GM21423 (cell line): ENCODE data around the gene GLUD2.
"Not testable (repeated sequence)": the region's sequence is repeated elsewhere in the genome, so short reads cannot be mapped to it uniquely, and the experiment has no call there.

Experiments
- ATAC-seq: cut with Tn5 transposase; IDR thresholded peaks from one replicate; pipeline ENCODE4 v1.9.1; 2021; ENCODE audit warnings: mild to moderate bottlenecking, moderate library complexity; ENCODE audit not compliant: unreplicated experiment

The GLUD2 gene

GRCh38 chrX:121047441-121048419 lies at the start of gene GLUD2:
TSS of gene GLUD2 (plus strand) at chrX:121047610. CDS start at chrX:121047685, 75 bp downstream.
- not testable (repeated sequence) for ATAC-seq

GRCh38 chrX:120999413-120999812 lies 48.0 kb upstream of the GLUD2 start:
- ATAC-seq, result no peak

DNA sequence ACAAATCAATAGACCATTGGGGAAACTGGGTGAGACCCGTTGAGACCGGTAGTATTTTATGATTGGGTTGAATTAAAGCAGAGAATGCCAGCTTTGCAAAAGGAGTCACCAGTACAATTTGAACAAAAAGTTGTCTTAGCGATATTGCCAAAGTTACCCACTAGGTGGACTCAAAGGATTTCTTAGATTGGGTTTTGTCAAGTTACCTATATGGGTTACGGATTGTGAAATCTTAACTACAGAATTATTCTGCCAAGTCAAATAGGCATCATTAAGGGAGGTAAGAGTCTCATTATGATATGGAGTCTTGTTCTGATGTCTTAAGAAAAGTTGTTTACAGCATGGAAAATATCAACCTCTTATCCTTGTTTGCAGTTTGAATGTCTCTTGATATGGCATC lies 46.8 kb upstream of the GLUD2 start:
- ATAC-seq, result no peak

DNA sequence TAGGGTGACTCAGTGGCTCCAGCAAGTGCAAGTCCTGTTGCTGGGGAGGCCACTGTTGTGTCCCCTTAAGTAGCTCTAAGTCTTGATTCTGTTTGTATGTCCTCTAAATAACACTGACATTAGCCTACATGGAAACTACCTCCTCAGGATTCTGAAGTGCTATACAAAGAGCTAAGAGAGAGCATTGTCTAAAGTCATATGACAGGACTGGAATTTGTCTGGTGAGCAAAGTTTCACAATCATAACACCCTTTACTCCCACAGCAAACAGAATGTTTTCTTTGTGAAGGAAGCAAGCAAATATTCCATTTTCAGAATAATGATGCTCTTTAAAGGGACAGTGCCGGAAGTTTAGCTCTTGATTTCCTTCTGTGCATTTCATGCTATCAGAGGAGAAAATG lies 38.5 kb upstream of the GLUD2 start:
- no peak for ATAC-seq

GRCh38 chrX:121009764-121010163 lies 37.6 kb upstream of the GLUD2 start:
- ATAC-seq, result no peak

DNA sequence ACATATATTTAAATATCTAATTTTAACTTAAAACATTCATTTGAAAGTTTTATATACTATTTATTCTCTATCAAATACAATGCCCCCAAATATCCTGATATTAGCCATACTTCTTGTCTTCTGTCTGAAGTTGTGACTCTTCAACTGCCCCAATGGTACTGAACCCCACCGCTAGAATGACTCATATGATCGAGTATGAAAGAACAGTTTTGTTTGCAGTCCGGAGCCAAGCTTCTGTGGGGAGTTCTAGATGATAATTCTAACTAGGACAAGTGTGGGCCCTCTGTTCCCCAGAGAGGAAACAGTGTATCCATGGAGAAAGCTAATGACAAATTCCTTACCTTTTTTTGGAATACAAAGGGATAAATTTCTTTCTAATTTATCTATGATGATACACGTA lies 37.2 kb upstream of the GLUD2 start:
- no peak for ATAC-seq

DNA sequence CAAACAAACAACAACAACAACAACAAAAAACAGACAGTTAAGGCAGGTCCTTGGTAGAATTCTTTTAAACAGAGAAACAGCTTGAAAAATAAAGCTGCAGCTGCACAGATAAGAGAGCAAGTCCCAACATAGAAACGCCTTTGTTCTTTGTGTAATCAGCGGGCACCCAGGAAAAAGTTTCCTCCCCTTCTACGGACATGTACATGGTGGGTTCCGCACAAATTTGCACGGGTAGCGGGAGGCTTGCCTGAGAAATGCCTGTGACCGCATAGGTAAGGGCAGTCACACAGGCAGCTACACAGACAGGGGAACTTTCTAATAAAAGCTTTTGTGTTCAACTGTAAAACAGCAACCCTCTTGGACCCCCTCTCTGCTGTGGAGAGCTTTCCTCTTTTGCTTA lies 36.2 kb upstream of the GLUD2 start:
- no peak for ATAC-seq

DNA sequence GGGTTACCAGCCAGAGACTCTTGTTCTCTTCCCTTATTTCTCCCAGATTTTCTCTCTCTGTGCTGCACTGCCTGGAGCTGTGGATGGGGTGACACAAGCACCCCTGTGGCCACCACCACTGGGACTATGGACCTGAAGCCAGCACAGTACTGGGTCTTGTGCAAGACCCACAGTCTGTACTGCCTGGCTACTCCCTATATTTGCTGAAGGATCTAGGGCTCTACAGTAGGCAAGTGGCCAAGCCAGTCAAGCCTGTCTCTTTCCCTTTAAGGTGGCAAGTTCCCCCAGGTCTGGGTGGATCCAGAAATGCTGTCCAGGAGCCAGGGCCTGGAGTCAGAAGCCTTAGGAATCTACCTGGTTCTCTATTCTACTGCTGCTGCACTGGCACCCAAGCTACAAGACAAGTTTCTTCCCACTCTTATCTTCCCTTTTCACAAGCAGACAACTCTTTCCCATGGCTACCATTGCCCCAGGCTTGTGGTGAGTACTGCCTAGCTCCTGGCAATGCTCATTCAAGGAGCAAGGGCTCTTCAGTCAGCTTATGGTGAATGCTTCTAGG lies 33.4 kb upstream of the GLUD2 start:
- ATAC-seq, result no peak

- no peak for ATAC-seq
Measured at GRCh38 chrX:121014826-121015225, 32.6 kb upstream of the GLUD2 start.

- ATAC-seq, result no peak
Measured at GRCh38 chrX:121028419-121028818, 19.0 kb upstream of the GLUD2 start.

DNA sequence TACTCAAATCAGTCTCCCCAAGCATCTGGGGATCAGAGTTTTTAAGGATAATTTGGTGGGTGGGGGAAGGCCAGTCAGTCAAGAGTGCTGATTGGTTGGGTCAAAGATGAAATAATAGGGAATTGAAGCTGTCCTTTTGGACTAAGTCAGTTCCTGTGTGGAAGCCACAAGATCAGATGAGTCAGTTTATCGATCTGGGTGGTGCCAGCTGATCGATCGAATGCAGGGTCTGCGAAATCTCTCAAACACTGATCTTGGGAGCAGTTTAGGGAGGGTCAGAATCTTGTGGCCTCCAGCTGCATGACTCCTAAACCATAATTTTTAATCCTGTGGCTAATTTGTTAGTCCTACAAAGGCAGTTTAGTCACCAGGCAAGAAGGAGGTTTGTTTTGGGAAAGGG lies 17.3 kb upstream of the GLUD2 start:
- no peak for ATAC-seq

DNA sequence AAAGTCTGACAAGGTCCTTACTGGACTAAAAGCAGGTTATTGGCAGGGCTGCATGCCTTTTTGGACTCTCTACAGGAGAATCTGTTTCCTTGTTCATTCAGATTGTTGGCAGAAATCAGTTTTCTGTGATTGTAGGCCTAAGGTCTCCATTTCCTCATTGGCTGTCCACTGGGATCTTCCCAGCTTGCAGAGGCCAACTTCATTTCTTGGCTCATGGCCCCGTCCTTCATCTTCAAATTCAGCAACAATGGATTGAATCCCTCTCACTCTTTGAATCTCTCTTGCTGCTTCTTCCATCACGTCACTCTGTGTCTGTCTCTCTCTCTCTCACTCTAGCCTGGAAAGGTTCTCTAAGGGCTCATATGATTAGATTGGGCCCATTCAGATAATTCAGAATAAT lies 14.9 kb upstream of the GLUD2 start:
- ATAC-seq, result no peak

DNA sequence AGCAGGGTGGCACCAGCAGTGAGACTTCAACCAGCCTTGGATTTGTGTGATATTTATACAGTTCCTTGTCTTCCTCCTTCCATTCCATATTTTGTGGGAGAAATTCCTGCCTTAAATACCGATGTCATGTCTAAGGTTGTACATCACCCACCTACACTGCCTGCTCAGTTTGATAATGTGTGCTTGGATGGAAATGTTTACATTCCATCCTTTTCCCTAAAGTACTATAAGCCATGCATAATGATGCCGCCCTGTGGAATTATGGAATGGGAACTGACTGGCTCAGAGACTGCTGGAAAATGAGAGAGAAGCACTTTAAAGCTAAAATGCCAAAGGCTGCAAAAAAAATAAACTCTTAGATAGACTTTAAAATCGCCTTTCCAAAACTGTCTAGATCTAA lies 11.3 kb upstream of the GLUD2 start:
- ATAC-seq, result no peak

- no peak for ATAC-seq
Measured at GRCh38 chrX:121036951-121037350, 10.5 kb upstream of the GLUD2 start.

DNA sequence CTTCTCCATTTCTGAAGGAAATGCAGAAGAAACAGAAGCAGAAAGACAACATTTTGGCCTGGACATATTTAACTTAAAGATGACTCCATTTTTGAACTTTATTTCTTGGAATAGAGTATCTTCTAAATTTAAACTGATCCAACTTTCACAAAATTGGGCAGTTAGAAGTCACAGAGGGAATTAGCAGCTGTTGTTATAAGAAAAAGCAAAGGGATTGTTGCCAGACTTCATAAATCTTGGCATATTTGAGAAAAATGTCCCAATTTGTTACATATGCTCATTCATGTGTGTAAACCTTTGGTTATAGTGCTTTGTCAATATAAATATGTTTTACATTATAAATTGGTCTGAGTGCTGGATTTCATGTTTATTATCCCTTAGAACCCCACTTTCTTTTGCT lies 3.4 kb downstream of the GLUD2 start:
- no peak for ATAC-seq

DNA sequence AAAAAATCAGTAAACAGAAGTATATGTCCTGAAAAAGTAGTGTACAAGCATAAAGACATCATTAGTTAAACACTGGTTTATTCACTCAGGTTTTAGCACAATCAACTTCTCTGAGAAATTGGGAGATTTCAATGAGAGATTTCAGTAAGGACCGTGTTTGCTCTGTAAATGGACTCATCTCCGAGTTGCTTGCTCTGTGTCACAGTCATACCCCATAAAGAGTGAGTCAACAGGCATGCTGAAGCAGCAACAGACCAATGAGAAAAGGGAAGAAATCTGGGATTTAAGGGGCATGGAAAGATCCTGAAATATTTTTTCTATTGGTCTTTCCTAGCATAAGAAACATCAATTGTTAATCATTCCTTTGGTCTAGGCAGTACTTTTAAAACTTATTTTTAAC lies 4.7 kb downstream of the GLUD2 start:
- no peak for ATAC-seq

DNA sequence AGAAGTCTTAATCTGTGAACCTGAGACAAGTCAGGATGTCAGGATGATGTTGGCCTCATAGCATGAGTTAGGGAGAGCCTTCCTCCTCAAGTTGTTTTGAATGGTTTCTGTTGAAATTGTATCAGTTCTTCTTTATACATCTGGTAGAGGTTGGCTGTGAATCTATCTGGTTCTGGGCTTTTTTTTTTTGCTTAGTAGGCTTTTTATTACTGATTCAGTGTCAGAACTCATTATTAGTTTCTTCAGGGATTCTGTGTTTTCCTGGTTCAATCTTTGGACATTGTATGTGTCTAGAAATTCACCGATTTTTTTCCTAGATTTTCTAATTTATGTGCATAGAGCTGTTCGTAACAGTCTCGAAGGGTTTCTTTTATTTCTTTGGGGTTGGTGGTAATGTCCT lies 14.9 kb downstream of the GLUD2 start:
- no peak for ATAC-seq

GRCh38 chrX:121064579-121064978 lies 17.2 kb downstream of the GLUD2 start:
- no peak for ATAC-seq

- not testable (repeated sequence) for ATAC-seq
Measured at GRCh38 chrX:121084247-121084646, 36.8 kb downstream of the GLUD2 start.

DNA sequence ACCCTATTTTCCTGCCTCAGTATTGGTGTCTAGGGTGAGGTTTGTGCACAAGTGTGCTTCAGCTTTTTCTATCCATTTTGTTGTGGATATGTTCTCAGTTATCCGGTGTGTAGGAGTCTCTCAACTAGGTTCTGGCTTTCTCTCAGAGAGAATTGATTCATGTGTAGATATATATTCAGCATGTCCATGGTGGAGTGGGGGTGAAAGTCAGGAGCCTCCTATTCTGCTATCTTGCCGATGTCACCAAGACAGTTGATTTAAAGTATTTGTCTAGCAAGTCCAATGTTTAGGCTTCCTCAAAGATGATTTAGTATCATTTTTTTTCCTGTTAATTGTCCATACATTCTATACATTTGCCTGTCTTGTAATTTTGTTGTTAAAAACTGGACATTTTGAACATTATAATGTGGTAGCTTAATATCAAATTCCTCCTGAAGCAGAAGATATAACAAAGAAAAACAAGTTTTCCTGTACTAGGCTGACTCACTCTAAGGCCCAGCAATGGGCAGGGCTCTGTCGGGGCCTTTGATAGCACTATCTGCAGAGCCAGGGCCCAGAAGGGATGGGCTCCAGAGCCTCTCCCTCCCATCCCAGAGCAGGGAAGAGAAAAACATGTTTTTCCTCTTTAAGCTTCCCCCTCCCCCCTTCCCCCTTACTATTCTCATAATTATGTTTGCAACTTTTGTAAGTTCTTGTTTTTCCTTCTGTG lies 37.6 kb downstream of the GLUD2 start:
- no peak for ATAC-seq

DNA sequence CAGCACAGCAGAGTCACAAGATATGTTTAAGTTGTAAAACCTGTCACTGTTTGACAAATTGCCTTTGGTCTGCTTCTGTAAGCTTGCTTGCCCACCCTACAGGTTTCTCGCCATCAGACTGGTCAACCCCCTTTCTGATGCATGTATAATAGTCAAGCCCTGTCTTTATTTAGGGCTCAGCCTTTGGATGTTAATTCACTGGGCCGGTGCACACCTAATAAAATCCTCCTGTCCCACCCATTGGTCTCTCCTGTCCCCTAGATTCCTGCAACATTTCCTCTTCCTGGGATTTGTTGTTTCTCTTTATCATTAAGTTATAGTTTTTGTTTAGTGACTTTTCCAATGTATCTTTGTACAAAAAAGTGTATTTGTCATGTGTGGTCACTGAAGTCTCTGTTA lies 38.2 kb downstream of the GLUD2 start:
- ATAC-seq, result no peak

- ATAC-seq, result no peak
Measured at GRCh38 chrX:121093011-121093410, 45.6 kb downstream of the GLUD2 start.
